ENCODE measurements around the gene ERP27. TPM values are rescaled to one million over a fixed set of nuclear protein-coding genes. Genes with fewer than 3 reads are reported as not detected.

The ERP27 gene
- total RNA-seq, 1 donor from 2014 or later = 12.4 TPM

DNA sequence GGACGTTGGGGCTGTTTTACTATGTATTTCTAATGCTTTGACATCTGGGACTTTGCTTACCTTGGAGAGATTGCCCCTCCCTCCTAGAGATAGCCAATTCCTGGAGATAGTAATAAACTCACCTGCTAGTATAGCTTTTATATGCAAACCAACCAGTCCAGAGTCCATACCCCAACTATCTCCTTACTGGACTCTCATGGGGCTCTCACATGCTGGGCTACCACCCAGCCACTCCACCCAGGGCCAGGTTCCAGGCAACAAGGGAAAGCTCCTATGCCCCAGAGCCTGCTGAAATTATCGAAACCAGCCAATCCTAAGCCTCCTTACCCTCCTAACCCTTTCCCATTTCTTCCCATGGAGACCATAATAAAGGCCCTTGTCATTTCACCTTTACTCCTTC is 27.2 kb downstream of the ERP27 start:
- Mint-ChIP-seq H3K4me1 (ENCODE audit: unreplicated experiment) (peaks cover 18% of the 10 kb centered on the region), H3K27me3 (no peaks in the 10 kb centered on the region), H3K36me3 (peaks cover 43% of the 10 kb centered on the region), H3K27ac (no peak overlapping the region), H3K9me3 (no peaks in the 10 kb centered on the region), H3K4me3 (no peak overlapping the region)
- TF ChIP-seq, protein P1, sequence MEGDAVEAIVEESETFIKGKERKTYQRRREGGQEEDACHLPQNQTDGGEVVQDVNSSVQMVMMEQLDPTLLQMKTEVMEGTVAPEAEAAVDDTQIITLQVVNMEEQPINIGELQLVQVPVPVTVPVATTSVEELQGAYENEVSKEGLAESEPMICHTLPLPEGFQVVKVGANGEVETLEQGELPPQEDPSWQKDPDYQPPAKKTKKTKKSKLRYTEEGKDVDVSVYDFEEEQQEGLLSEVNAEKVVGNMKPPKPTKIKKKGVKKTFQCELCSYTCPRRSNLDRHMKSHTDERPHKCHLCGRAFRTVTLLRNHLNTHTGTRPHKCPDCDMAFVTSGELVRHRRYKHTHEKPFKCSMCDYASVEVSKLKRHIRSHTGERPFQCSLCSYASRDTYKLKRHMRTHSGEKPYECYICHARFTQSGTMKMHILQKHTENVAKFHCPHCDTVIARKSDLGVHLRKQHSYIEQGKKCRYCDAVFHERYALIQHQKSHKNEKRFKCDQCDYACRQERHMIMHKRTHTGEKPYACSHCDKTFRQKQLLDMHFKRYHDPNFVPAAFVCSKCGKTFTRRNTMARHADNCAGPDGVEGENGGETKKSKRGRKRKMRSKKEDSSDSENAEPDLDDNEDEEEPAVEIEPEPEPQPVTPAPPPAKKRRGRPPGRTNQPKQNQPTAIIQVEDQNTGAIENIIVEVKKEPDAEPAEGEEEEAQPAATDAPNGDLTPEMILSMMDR (conservative IDR thresholded peaks at IDR 0.05) = no peak
- DNase-seq (ENCODE audit: extremely low spot score, unreplicated experiment) = no peak

GRCh38 chr12:14910090-14910915 is 28.0 kb downstream of the ERP27 start:
- Mint-ChIP-seq H3K4me1 (ENCODE audit: unreplicated experiment) (peaks cover 16% of the 10 kb centered on the region), H3K27ac (no peak overlapping the region), H3K27me3 (no peaks in the 10 kb centered on the region), H3K4me3 (no peak overlapping the region), H3K9me3 (peaks cover 3% of the 10 kb centered on the region), H3K36me3 (peaks cover 41% of the 10 kb centered on the region)
- TF ChIP-seq, protein P1 (conservative IDR thresholded peaks at IDR 0.05) = no peak
- no peak for DNase-seq (ENCODE audit: extremely low spot score, unreplicated experiment)

DNA sequence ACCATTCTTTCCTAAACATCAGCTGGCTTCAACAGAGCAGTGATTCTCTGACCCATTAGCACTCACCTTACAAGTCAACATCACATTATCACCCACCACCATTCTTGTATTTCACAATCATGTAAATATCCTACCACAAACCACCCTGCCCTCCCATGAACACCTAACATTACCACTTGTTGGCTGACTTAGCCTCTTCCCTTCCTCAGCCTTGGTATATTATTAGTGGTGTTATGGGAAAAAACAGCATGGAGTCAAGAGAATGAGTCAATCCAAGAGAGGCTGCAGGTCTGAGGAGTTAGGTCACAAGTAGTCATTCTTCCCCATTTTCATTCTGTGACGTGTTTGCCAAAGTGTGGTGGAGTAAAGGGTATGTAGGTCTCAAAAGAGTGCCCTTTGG is 30.4 kb downstream of the ERP27 start:
- H3K27me3 Mint-ChIP-seq = no peaks in the 10 kb centered on the region
- no peak overlapping the region for H3K27ac Mint-ChIP-seq
- no peak for DNase-seq (ENCODE audit: extremely low spot score, unreplicated experiment)
- TF ChIP-seq, protein P1 (conservative IDR thresholded peaks at IDR 0.05) = no peak
- peaks cover 33% of the 10 kb centered on the region for H3K36me3 Mint-ChIP-seq
- peaks cover 7% of the 10 kb centered on the region for H3K4me1 Mint-ChIP-seq (ENCODE audit: unreplicated experiment)
- no peak overlapping the region for H3K4me3 Mint-ChIP-seq
- H3K9me3 Mint-ChIP-seq = peaks cover 7% of the 10 kb centered on the region

DNA sequence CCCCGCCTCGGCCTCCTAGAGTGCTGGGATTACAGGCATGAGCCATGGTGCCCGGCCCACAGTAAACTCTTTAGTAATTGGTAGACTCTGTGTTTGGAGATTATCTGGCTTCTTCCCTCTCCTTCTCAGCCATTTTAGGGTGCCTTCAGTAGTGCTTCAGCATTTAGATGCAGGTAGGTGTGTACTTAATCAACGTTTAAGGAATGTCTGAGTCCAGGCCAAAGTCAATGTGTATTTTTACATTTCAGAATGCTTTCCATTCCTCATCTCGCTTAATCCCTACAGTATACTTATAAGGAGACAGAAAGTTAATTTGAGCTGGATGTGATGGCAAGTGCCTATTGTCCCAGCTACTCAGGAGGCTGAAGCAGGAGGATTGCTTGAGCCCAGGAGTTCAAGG is 32.2 kb downstream of the ERP27 start:
- H3K36me3 Mint-ChIP-seq = peaks cover 30% of the 10 kb centered on the region
- H3K27me3 Mint-ChIP-seq = no peaks in the 10 kb centered on the region
- peaks cover 7% of the 10 kb centered on the region for H3K9me3 Mint-ChIP-seq
- H3K27ac Mint-ChIP-seq = no peak overlapping the region
- DNase-seq (ENCODE audit: extremely low spot score, unreplicated experiment) = no peak
- H3K4me3 Mint-ChIP-seq = no peak overlapping the region
- TF ChIP-seq, protein P1 (conservative IDR thresholded peaks at IDR 0.05) = no peak
- H3K4me1 Mint-ChIP-seq (ENCODE audit: unreplicated experiment) = peaks cover 7% of the 10 kb centered on the region

DNA sequence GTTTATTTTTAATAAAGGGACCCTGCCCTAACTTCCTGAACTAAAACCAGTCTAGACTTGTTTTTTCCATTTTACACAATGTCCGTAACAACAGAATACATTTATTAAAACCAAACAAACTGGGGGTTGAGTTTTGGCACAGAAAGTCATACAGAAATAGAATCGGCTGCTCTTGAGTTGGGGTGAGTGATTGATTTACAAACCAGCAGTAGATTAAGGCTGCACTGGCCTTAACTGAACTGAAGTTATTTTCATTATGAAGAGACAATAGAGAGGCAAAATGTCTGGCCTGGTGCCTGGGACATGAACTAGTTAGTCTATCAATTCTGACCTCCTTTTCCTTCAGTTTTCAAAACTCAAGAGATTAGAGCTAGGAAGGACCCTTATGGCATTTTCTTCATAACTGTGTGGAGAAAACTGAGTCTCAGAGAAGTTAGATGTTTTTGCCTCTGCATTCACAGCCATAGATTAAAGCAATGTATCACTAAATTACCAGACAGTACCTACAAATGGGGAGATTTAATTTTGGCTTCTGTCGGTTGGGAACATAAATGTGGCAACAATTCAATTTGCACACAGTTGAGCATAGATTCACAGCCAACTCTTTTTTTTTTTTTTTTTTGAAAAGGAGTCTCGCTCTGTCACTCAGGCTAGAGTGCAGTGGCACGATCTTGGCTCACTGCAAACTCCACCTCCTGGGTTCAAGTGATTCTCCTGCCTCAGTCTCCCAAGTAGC is 32.9 kb downstream of the ERP27 start:
- Mint-ChIP-seq H3K27ac (peak overlapping the region; percentile 29), H3K9me3 (peaks cover 8% of the 10 kb centered on the region), H3K36me3 (peaks cover 27% of the 10 kb centered on the region), H3K4me1 (ENCODE audit: unreplicated experiment) (peaks cover 7% of the 10 kb centered on the region), H3K27me3 (no peaks in the 10 kb centered on the region), H3K4me3 (no peak overlapping the region)
- DNase-seq (ENCODE audit: extremely low spot score, unreplicated experiment) = no peak
- TF ChIP-seq, protein P1 (conservative IDR thresholded peaks at IDR 0.05) = no peak

All from type B pancreatic cell (in vitro differentiated cells).